ENCODE measurements around the gene CNOT4. TPM values are rescaled to one million over a fixed set of nuclear protein-coding genes. Genes with fewer than 3 reads are reported as not detected.

Gene CNOT4
- total and polyA plus RNA-seq, 2 of the 13 experiments (the other 11 are each of a cell fraction or from before 2014, with no cell fraction given): 7.4 to 8.4 TPM

DNA sequence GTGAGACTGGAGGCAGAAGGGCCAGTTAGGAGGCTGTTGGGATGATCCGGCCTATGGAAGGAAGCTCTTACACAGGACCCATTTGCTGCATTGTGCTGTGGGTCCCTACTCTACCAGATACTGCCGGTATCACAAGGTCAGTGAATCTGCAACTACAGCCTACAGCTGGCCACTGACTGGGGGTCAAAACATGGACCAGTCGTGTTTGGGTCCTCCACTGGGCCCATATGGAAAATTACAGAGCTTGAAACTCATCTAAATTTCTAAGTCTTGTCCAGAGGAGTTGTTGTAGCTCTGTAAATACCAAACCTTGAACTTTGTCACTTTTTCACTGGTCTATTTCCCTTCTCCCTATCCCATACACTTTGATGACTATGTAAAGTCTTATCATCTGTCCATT is 42.2 kb upstream of the CNOT4 start (continued):
- TF ChIP-seq ZNF292 (CRISPR knock-in tag; IDR thresholded peaks at IDR 0.05; ENCODE audit: borderline replicate concordance, low read depth) (0 out of 2 replicates have a peak, but pooled peaks have one; percentile 21), KLF15 (CRISPR knock-in tag; IDR thresholded peaks at IDR 0.05; ENCODE audit: borderline replicate concordance) (no peak), RELA (CRISPR knock-in tag; IDR thresholded peaks at IDR 0.05) (no peak)

DNA sequence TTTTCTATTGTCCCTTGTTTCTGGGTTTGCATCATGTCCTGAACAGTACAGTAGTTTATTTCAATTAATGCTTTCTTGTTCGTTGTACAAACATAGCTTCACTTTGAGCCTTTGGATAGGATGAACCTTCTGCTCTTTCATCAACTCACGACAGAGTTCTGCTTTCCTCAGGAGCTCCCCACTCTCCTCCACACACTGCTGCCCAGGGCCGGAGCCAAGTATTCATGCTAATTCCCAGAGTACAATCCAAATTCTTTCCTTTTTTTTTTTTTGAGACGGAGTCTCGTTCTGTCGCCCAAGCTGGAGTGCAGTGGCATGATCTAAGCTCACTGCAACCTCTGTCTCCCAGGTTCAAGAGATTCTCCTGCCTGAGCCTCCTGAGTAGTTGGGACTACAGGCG is 40.3 kb upstream of the CNOT4 start:
- ChIA-PET POLR2A (no interaction called here), CTCF (ENCODE audit: low intra/inter-chr PET ratio, low total read pairs) (no interaction called here)
- intact Hi-C loops (cut with micrococcal nuclease; ENCODE audit: unreplicated experiment) (no loop called here), in situ Hi-C loops (cut with HindIII; ENCODE audit: extremely low pct_ligation_motif_present, low pct_unique_long_range_greater_than_20kb) (loop anchor here (25.0 kb wide), 1 partner anchor 263 kb away; no protein-coding TSS in a partner anchor)
- 42% methylated on average over 7 of the region's 7 CpGs for WGBS (ENCODE audit: low lambda C conversion rate)
- TF ChIP-seq MAF1 (CRISPR knock-in tag; IDR thresholded peaks at IDR 0.05; ENCODE audit: borderline replicate concordance) (no peak), NBN (conservative IDR thresholded peaks at IDR 0.05) (no peak), CENPX (CRISPR knock-in tag; IDR thresholded peaks at IDR 0.05) (no peak)
- Histone ChIP-seq H3K36me3 (replicated peaks in 1 of 2; ENCODE audit: control insufficient read depth in 1 of 2, insufficient read depth in 2 of 2, low read length in 2 of 2) (no peaks in the 10 kb centered on the region), H3K9me3 (ENCODE audit: low read length) (no peaks in the 10 kb centered on the region), H3K4me1 (ENCODE audit: insufficient read depth, low read length) (peaks cover 42% of the 10 kb centered on the region), H2AFZ (ENCODE audit: low read length) (no peak overlapping the region), H4K20me1 (ENCODE audit: insufficient read depth, low read length) (no peaks in the 10 kb centered on the region), H3K27ac (ENCODE audit: extremely low read length, insufficient read depth, low read length) (no peak overlapping the region), H3K4me2 (ENCODE audit: low read depth, low read length) (peak overlapping the region; percentile 35), H3K4me3 (replicated peaks in 1 of 3; ENCODE audit: insufficient read depth in 1 of 3, low read depth in 2 of 3, low read length in 3 of 3) (no peak overlapping the region), H3K27me3 (ENCODE audit: control insufficient read depth in 1 of 2, insufficient read depth in 2 of 2, low read length in 2 of 2) (no peaks in the 10 kb centered on the region), H3K79me2 (ENCODE audit: insufficient read depth, low read length) (no peaks in the 10 kb centered on the region), H3K9ac (ENCODE audit: insufficient read depth, low read depth, low read length) (no peak overlapping the region)
- peak; percentile 46; the same call in 2 of the 3 replicates for ATAC-seq
- no peak for FAIRE-seq
- BruUV-seq (replicated peaks): no TSS peak
- DNase-seq (ENCODE audit: low spot score): no peak

DNA sequence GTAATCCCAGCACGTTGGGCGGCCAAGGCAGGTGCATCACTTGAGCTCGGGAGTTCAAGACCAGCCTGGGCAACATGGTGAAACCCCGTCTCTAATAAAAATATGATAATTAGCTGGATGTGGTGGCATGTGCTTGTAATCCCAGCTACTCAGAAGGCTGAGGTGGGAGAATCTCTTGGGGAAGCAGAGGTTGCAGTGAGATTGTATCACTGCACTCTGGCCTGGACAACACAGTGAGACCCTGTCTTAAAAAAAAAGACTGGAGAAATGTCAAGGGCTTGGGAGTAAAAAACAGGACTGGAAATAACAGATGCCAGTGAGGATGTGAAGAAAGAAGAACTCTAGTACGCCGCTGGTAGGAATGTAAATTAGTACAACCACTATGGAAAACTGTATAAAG is 31.1 kb upstream of the CNOT4 start:
- H3K36me3 ChIP-seq (replicated peaks in 1 of 2; ENCODE audit: control insufficient read depth in 1 of 2, insufficient read depth in 2 of 2, low read length in 2 of 2): no peaks in the 10 kb centered on the region
- H3K4me3 ChIP-seq (replicated peaks in 1 of 3; ENCODE audit: insufficient read depth in 1 of 3, low read depth in 2 of 3, low read length in 3 of 3): no peak overlapping the region
- TF ChIP-seq ZNF589 (CRISPR knock-in tag; conservative IDR thresholded peaks at IDR 0.05): no peak
- no peak for TF ChIP-seq PAWR (CRISPR knock-in tag; IDR thresholded peaks at IDR 0.05; ENCODE audit: borderline replicate concordance)
- TF ChIP-seq CCAR2 (optimal IDR thresholded peaks at IDR 0.05; ENCODE audit: low read depth, low read length): no peak
- no peak for TF ChIP-seq ZNF615 (CRISPR knock-in tag; IDR thresholded peaks at IDR 0.05; ENCODE audit: borderline replicate concordance)
- no peak for TF ChIP-seq KLF6 (CRISPR knock-in tag; IDR thresholded peaks at IDR 0.05)
- no peak for TF ChIP-seq PRMT3 (CRISPR knock-in tag; IDR thresholded peaks at IDR 0.05; ENCODE audit: borderline replicate concordance, low read depth)
- TF ChIP-seq FIP1L1 (IDR thresholded peaks at IDR 0.05; ENCODE audit: borderline replicate concordance, insufficient read depth, low read depth, low read length): no peak
- no peak overlapping the region for H3K27ac ChIP-seq (ENCODE audit: extremely low read length, insufficient read depth, low read length)
- CTCF ChIA-PET (ENCODE audit: low intra/inter-chr PET ratio, low total read pairs): no interaction called here
- no peak for FAIRE-seq
- H3K9ac ChIP-seq (ENCODE audit: insufficient read depth, low read depth, low read length): no peak overlapping the region
- H3K27me3 ChIP-seq (ENCODE audit: control insufficient read depth in 1 of 2, insufficient read depth in 2 of 2, low read length in 2 of 2): no peaks in the 10 kb centered on the region
- POLR2A ChIA-PET: no interaction called here
- no peak overlapping the region for H3K4me2 ChIP-seq (ENCODE audit: low read depth, low read length)
- BruUV-seq (replicated peaks): no TSS peak
- H3K4me1 ChIP-seq (ENCODE audit: insufficient read depth, low read length): 0 out of 2 replicates have a peak, but pooled peaks cover 14% of the 10 kb centered on the region
- DNase-seq (ENCODE audit: low spot score): no peak
- no peaks in the 10 kb centered on the region for H4K20me1 ChIP-seq (ENCODE audit: insufficient read depth, low read length)
- intact Hi-C loops (cut with micrococcal nuclease; ENCODE audit: unreplicated experiment): no loop called here
- H3K79me2 ChIP-seq (ENCODE audit: insufficient read depth, low read length): no peaks in the 10 kb centered on the region
- WGBS (ENCODE audit: low lambda C conversion rate): 72% methylated on average over 6 of the region's 6 CpGs
- no peak overlapping the region for H2AFZ ChIP-seq (ENCODE audit: low read length)
- no peaks in the 10 kb centered on the region for H3K9me3 ChIP-seq (ENCODE audit: low read length)
- in situ Hi-C loops (cut with HindIII; ENCODE audit: extremely low pct_ligation_motif_present, low pct_unique_long_range_greater_than_20kb): no loop called here
- ATAC-seq: no peak

All from HepG2 (cell line).